Progenitor cell of endocrine pancreas (in vitro differentiated cells): ENCODE data around the gene KCNK2. TPM values are rescaled to one million over a fixed set of nuclear protein-coding genes. Genes with fewer than 3 reads are reported as not detected.

ENCODE experiments used
- DNase-seq: peaks from one replicate; pipeline ENCODE4 v3.0.0; 2021; ENCODE audit warnings: low spot score; ENCODE audit not compliant: unreplicated experiment
- H3K27ac Mint-ChIP-seq: 2 replicates; pipeline ENCODE4 v1.8.0; 2021; ENCODE audit warnings: mild to moderate bottlenecking, moderate library complexity, mixed read lengths
- H3K27me3 Mint-ChIP-seq: 2 replicates; pipeline ENCODE4 v1.8.0; 2021; ENCODE audit warnings: mixed read lengths
- H3K36me3 Mint-ChIP-seq: 2 replicates; pipeline ENCODE4 v1.8.0; 2022; ENCODE audit warnings: mixed read lengths; ENCODE audit not compliant: insufficient read depth
- H3K4me1 Mint-ChIP-seq: 2 replicates; pipeline ENCODE4 v1.8.0; 2021; ENCODE audit warnings: low read depth, mixed read lengths
- H3K4me3 Mint-ChIP-seq: 2 replicates; pipeline ENCODE4 v1.8.0; 2021; ENCODE audit warnings: low read depth, mild to moderate bottlenecking, moderate library complexity, mixed read lengths
- H3K9me3 Mint-ChIP-seq: 2 replicates; pipeline ENCODE4 v1.8.0; 2021; ENCODE audit warnings: low read depth, mixed read lengths
- CTCF ChIP-seq: fragments of 200-600 bp; sonication (generic); IDR thresholded peaks from one replicate; pipeline ENCODE4 v1.5.0; 2021; ENCODE audit warnings: antibody characterized with exemption, mild to moderate bottlenecking; ENCODE audit not compliant: unreplicated experiment
- total RNA-seq: library from RNA; stranded (reverse); gene quantifications from 2 replicates; pipeline ENCODE4 v1.2.1, GENCODE V29; 2021

The KCNK2 gene
- total RNA-seq, 1 donor from 2014 or later = 0.60 TPM

GRCh38 chr1:215133532-215133931, 51.0 kb downstream of the KCNK2 start:
- peaks cover 4% of the 10 kb centered on the region for H3K9me3 Mint-ChIP-seq
- H3K27me3 Mint-ChIP-seq = no peaks in the 10 kb centered on the region
- no peak overlapping the region for H3K27ac Mint-ChIP-seq
- no peak overlapping the region for H3K4me3 Mint-ChIP-seq
- peaks cover 10% of the 10 kb centered on the region for H3K4me1 Mint-ChIP-seq
- no peaks in the 10 kb centered on the region for H3K36me3 Mint-ChIP-seq
- TF ChIP-seq CTCF = no peak
- no peak for DNase-seq

GRCh38 chr1:215137985-215138384, 55.4 kb downstream of the KCNK2 start:
- no peak overlapping the region for H3K27ac Mint-ChIP-seq
- no peak for TF ChIP-seq CTCF
- H3K4me3 Mint-ChIP-seq = no peak overlapping the region
- H3K4me1 Mint-ChIP-seq = peaks cover 10% of the 10 kb centered on the region
- no peaks in the 10 kb centered on the region for H3K36me3 Mint-ChIP-seq
- peaks cover 5% of the 10 kb centered on the region for H3K9me3 Mint-ChIP-seq
- DNase-seq = no peak
- H3K27me3 Mint-ChIP-seq = no peaks in the 10 kb centered on the region

- Mint-ChIP-seq H3K27ac (no peak overlapping the region), H3K9me3 (peaks cover 5% of the 10 kb centered on the region), H3K27me3 (no peaks in the 10 kb centered on the region), H3K4me1 (peaks cover 1% of the 10 kb centered on the region), H3K36me3 (no peaks in the 10 kb centered on the region), H3K4me3 (no peak overlapping the region)
- no peak for TF ChIP-seq CTCF
- DNase-seq = no peak
Measured at GRCh38 chr1:215140135-215140534, 57.6 kb downstream of the KCNK2 start.

- no peak for DNase-seq
- no peak overlapping the region for H3K27ac Mint-ChIP-seq
- TF ChIP-seq CTCF = no peak
- no peaks in the 10 kb centered on the region for H3K27me3 Mint-ChIP-seq
- H3K36me3 Mint-ChIP-seq = no peaks in the 10 kb centered on the region
- H3K4me1 Mint-ChIP-seq = peaks cover 1% of the 10 kb centered on the region
- H3K9me3 Mint-ChIP-seq = peaks cover 5% of the 10 kb centered on the region
- H3K4me3 Mint-ChIP-seq = no peak overlapping the region
Measured at GRCh38 chr1:215141460-215141859, 58.9 kb downstream of the KCNK2 start.

- Mint-ChIP-seq H3K9me3 (peaks cover 5% of the 10 kb centered on the region), H3K36me3 (no peaks in the 10 kb centered on the region), H3K4me1 (no peaks in the 10 kb centered on the region), H3K27me3 (no peaks in the 10 kb centered on the region), H3K4me3 (no peak overlapping the region), H3K27ac (no peak overlapping the region)
- TF ChIP-seq CTCF = no peak
- DNase-seq = no peak
Measured at GRCh38 chr1:215143497-215143896, 61.0 kb downstream of the KCNK2 start.
